ENCODE results near the gene ACSL6. TPM values are rescaled to one million over a fixed set of nuclear protein-coding genes. Genes with fewer than 3 reads are reported as not detected.

ACSL6 gene
- total and polyA plus RNA-seq, 2 donors (not counting 1 experiment from before 2014, with no cell fraction given), result 0.02 to 0.33 TPM

- Histone ChIP-seq H2AFZ (ENCODE audit: low read length) (no peak overlapping the region), H3K9me3 (ENCODE audit: control insufficient read depth, insufficient read depth, low read depth, low read length) (no peaks in the 10 kb centered on the region), H3K27me3 (ENCODE audit: control insufficient read depth, insufficient read depth, low read length) (no peaks in the 10 kb centered on the region), H3K79me2 (ENCODE audit: control insufficient read depth, insufficient read depth, low read length) (no peaks in the 10 kb centered on the region), H3K9ac (ENCODE audit: insufficient read depth, low read length) (no peak overlapping the region), H3K4me1 (ENCODE audit: control insufficient read depth, extremely low read depth, insufficient read depth, low read length) (no peaks in the 10 kb centered on the region), H3K27ac (ENCODE audit: insufficient read depth, low read length) (no peak overlapping the region), H3K4me2 (ENCODE audit: extremely low read depth, insufficient read depth, low read length) (no peak overlapping the region), H3K36me3 (ENCODE audit: control insufficient read depth, insufficient read depth, low read length) (no peaks in the 10 kb centered on the region), H4K20me1 (ENCODE audit: control insufficient read depth, extremely low read depth, insufficient read depth, low read length) (no peaks in the 10 kb centered on the region), H3K4me3 (replicated peaks in 1 of 4; ENCODE audit: control extremely low read depth in 1 of 4, insufficient read depth in 1 of 4, low read depth in 3 of 4, low read length in 4 of 4) (no peak overlapping the region)
- no peak for DNase-seq (ENCODE audit: low read depth in 2 of 2)
- TF ChIP-seq CTCF (conservative IDR thresholded peaks at IDR 0.05 in 1 of 2, IDR thresholded peaks at IDR 0.05 in 1 of 2; ENCODE audit: low read depth in 1 of 2, low read length in 2 of 2), result no peak
- TF ChIP-seq EZH2 (IDR thresholded peaks at IDR 0.05; ENCODE audit: low read length, missing control alignments), result no peak
Observed at GRCh38 chr5:131950706-131951105, 60.8 kb downstream of the ACSL6 start.

DNA sequence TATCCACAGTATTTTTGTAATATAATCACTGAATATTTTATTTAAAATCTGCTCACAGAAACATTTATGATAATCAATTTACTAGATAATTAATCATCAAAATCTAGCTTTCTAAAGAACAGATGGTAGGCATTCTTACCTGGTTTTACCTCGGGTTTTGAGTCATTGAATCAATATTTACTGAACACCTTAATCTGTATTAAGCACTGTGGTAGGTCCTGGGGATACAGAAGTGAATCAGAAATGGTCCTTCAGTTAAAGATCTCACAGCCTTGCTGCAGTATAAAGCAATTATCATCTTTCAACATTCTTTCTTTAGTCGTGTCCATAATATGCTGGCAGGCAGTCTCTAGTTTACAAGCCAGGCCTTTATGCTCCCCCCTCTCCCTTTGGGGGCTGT is 64.0 kb downstream of the ACSL6 start:
- Histone ChIP-seq H3K9me3 (ENCODE audit: control insufficient read depth, insufficient read depth, low read depth, low read length) (no peaks in the 10 kb centered on the region), H3K4me1 (ENCODE audit: control insufficient read depth, extremely low read depth, insufficient read depth, low read length) (no peaks in the 10 kb centered on the region), H3K4me3 (replicated peaks in 1 of 4; ENCODE audit: control extremely low read depth in 1 of 4, insufficient read depth in 1 of 4, low read depth in 3 of 4, low read length in 4 of 4) (no peak overlapping the region), H3K9ac (ENCODE audit: insufficient read depth, low read length) (no peak overlapping the region), H2AFZ (ENCODE audit: low read length) (no peak overlapping the region), H3K27me3 (ENCODE audit: control insufficient read depth, insufficient read depth, low read length) (no peaks in the 10 kb centered on the region), H4K20me1 (ENCODE audit: control insufficient read depth, extremely low read depth, insufficient read depth, low read length) (no peaks in the 10 kb centered on the region), H3K4me2 (ENCODE audit: extremely low read depth, insufficient read depth, low read length) (no peak overlapping the region), H3K36me3 (ENCODE audit: control insufficient read depth, insufficient read depth, low read length) (no peaks in the 10 kb centered on the region), H3K79me2 (ENCODE audit: control insufficient read depth, insufficient read depth, low read length) (no peaks in the 10 kb centered on the region), H3K27ac (ENCODE audit: insufficient read depth, low read length) (no peak overlapping the region)
- TF ChIP-seq CTCF (conservative IDR thresholded peaks at IDR 0.05 in 1 of 2, IDR thresholded peaks at IDR 0.05 in 1 of 2; ENCODE audit: low read depth in 1 of 2, low read length in 2 of 2) (no peak), EZH2 (IDR thresholded peaks at IDR 0.05; ENCODE audit: low read length, missing control alignments) (no peak)
- no peak for DNase-seq (ENCODE audit: low read depth in 2 of 2)

GRCh38 chr5:131945551-131946168 is 65.8 kb downstream of the ACSL6 start, which contains the start of gene MEIKIN:
MEIKIN (minus strand) TSS chr5:131945663; CDS start chr5:131945505, 158 bp downstream.
- Histone ChIP-seq H3K9me3 (ENCODE audit: control insufficient read depth, insufficient read depth, low read depth, low read length) (no peaks in the 10 kb centered on the region), H3K27me3 (ENCODE audit: control insufficient read depth, insufficient read depth, low read length) (no peaks in the 10 kb centered on the region), H4K20me1 (ENCODE audit: control insufficient read depth, extremely low read depth, insufficient read depth, low read length) (no peaks in the 10 kb centered on the region), H2AFZ (ENCODE audit: low read length) (no peak within 1 kb of the TSS), H3K4me3 (replicated peaks in 1 of 4; ENCODE audit: control extremely low read depth in 1 of 4, insufficient read depth in 1 of 4, low read depth in 3 of 4, low read length in 4 of 4) (no peak within 1 kb of the TSS), H3K4me2 (ENCODE audit: extremely low read depth, insufficient read depth, low read length) (no peak within 1 kb of the TSS), H3K27ac (ENCODE audit: insufficient read depth, low read length) (no peak within 1 kb of the TSS), H3K79me2 (ENCODE audit: control insufficient read depth, insufficient read depth, low read length) (no peaks in the 10 kb centered on the region), H3K9ac (ENCODE audit: insufficient read depth, low read length) (no peak within 1 kb of the TSS), H3K4me1 (ENCODE audit: control insufficient read depth, extremely low read depth, insufficient read depth, low read length) (no peaks in the 10 kb centered on the region), H3K36me3 (ENCODE audit: control insufficient read depth, insufficient read depth, low read length) (no peaks in the 10 kb centered on the region)
- TF ChIP-seq EZH2 (IDR thresholded peaks at IDR 0.05; ENCODE audit: low read length, missing control alignments), result no peak
- TF ChIP-seq CTCF (conservative IDR thresholded peaks at IDR 0.05 in 1 of 2, IDR thresholded peaks at IDR 0.05 in 1 of 2; ENCODE audit: low read depth in 1 of 2, low read length in 2 of 2), result no peak
- DNase-seq (ENCODE audit: low read depth in 2 of 2), result no peak
